ENCODE results near the gene IGFBP2. TPM values are rescaled to one million over a fixed set of nuclear protein-coding genes. Genes with fewer than 3 reads are reported as not detected.

Gene IGFBP2
- total RNA-seq, 2 experiments from 2014 or later, result 0.85 to 1.4 TPM

DNA sequence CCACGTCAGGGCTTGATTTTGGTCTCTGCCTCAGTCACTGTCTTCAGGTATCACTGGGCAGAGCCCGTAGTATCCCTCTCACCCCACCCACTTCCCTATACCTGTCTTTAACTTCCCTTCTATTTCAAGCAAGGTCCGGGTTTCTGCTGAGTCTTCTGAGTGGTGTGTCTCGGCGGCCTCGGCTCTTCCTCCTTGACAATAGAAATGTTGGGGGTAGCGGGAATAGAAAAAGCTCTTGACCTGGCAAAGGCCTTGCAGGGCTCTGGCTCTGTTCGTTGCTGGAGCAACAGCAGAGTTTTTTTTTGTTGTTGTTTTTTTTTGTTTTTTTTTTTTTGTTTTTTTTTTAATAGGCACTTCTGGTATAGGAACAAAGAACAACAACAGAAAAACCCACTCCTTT, 78.1 kb downstream of the IGFBP2 start:
- H3K4me3 Mint-ChIP-seq, result no peak overlapping the region
- H3K4me1 Mint-ChIP-seq (ENCODE audit: low read depth), result no peaks in the 10 kb centered on the region
- ChIA-PET POLR2A (no interaction called here), CTCF (no interaction called here)
- DNase-seq, result no peak
- H3K27ac Mint-ChIP-seq, result no peak overlapping the region
- peaks cover 4% of the 10 kb centered on the region for H3K27me3 Mint-ChIP-seq
- H3K9me3 Mint-ChIP-seq, result peaks cover 6% of the 10 kb centered on the region
- intact Hi-C loops (cut with micrococcal nuclease), result no loop called here
- no peaks in the 10 kb centered on the region for H3K36me3 Mint-ChIP-seq

DNA sequence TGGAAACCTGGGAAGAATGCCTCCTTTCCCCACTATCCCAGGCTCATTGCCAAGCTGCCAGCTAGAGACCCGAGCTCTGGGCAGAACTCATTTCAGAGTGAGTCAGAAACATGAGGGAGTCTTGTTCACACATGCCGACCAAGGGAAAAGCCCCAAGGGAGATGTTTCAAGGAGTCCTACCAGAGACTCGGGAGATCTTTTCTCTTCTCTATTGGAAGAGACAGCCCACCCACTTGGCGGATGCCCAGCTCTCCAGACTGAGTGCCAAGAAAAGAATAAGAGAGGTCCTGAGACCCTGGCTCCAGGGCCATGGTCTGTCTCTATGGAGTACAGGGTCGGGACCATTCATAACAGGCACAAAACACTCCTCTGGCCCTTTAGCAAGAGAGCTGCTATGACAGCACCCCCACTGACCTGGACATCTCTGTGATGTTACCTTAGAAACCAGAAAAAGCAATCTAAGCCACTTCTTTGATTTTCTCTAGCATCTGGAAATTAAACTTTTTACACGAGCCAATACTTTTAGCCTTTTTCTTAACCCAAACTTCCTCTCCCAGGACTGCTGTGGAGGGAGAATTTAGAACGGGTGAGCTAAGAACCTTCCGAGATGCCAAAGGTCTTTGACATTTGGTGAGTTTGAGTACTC, 80.6 kb downstream of the IGFBP2 start:
- Mint-ChIP-seq H3K27ac (no peak overlapping the region), H3K4me3 (no peak overlapping the region), H3K9me3 (peaks cover 6% of the 10 kb centered on the region), H3K36me3 (no peaks in the 10 kb centered on the region), H3K4me1 (ENCODE audit: low read depth) (no peaks in the 10 kb centered on the region), H3K27me3 (peaks cover 9% of the 10 kb centered on the region)
- DNase-seq, result no peak
- POLR2A ChIA-PET, result no interaction called here
- CTCF ChIA-PET, result no interaction called here
- intact Hi-C loops (cut with micrococcal nuclease), result no loop called here

Other genes starting within 250 kb of the IGFBP2 start
- 10 to 100 TPM; 20.8 to 25.2 TPM for gene SMARCAL1, start 220.9 kb upstream of the IGFBP2 start, total RNA-seq
- 1,000 to 10,000 TPM; 4,165 to 4,237 TPM for gene RPL37A, start 134.6 kb upstream of the IGFBP2 start, total RNA-seq
- gene IGFBP5, start 62.1 kb downstream of the IGFBP2 start, total RNA-seq, result not detected
- not detected for gene TNP1, start 226.6 kb downstream of the IGFBP2 start, total RNA-seq